Naive thymus-derived CD4-positive, alpha-beta T cell (primary cell): Measurements from ENCODE around the gene FOXN3. TPM values are rescaled to one million over a fixed set of nuclear protein-coding genes. Genes with fewer than 3 reads are reported as not detected.

ENCODE experiments used
- ATAC-seq: fragments of 150-1000 bp; cut with Tn5 transposase; 2 replicates; pipeline ENCODE4 v1.10.0; 2021; ENCODE audit warnings: mild to moderate bottlenecking, moderate library complexity
- CTCF ChIA-PET: fragments of 350-600 bp; sonication (Branson Sonifier 250); formaldehyde crosslinking; loops from one replicate; lab custom pipeline; 2021; ENCODE audit warnings: antibody characterized with exemption; lab: Charles Lee
- POLR2A ChIA-PET: fragments of 350-600 bp; sonication (Branson Sonifier 250); formaldehyde crosslinking; loops from one replicate; lab custom pipeline; 2021; ENCODE audit warnings: antibody characterized with exemption, inconsistent platforms; lab: Charles Lee
- DNase-seq, 9 donors: peaks; one replicate each; pipeline versions ENCODE4 v3.0.0 to v3.0.0-alpha.2; 2020 to 2022; ENCODE audit warnings: mixed read lengths in 1 of 9
- H3K27ac ChIP-seq: one replicate; pipeline ENCODE4 v1.7.0; 2013; ENCODE audit warnings: mild to moderate bottlenecking, low read depth, low read length, moderate library complexity
- H3K27me3 ChIP-seq, 2 donors: one replicate each; pipeline ENCODE4 v1.7.0; 2013; ENCODE audit warnings: low read length in 2 of 2, mild to moderate bottlenecking in 2 of 2, moderate library complexity in 2 of 2; ENCODE audit not compliant: control insufficient read depth in 2 of 2, insufficient read depth in 2 of 2
- H3K36me3 ChIP-seq, 3 experiments: 1 replicate in 2 of 3; 2 replicates in 1 of 3; pipeline ENCODE4 v1.7.0; 2013; ENCODE audit warnings: low read length in 3 of 3, mild to moderate bottlenecking in 3 of 3, moderate library complexity in 1 of 3; ENCODE audit not compliant: insufficient read depth in 3 of 3, control insufficient read depth in 2 of 3
- H3K4me1 ChIP-seq, 2 donors: one replicate each; pipeline ENCODE4 v1.7.0; 2013; ENCODE audit warnings: low read length in 2 of 2, mild to moderate bottlenecking in 2 of 2, moderate library complexity in 1 of 2; ENCODE audit not compliant: control insufficient read depth in 2 of 2, insufficient read depth in 2 of 2
- H3K4me3 ChIP-seq: 2 replicates; pipeline ENCODE4 v1.7.0; 2013; ENCODE audit warnings: mild to moderate bottlenecking, low read length
- H3K9me3 ChIP-seq, 3 experiments: 1 replicate in 2 of 3; 2 replicates in 1 of 3; pipeline ENCODE4 v1.7.0; 2013; ENCODE audit warnings: low read length in 3 of 3; ENCODE audit not compliant: control insufficient read depth in 2 of 3
- H3K27ac Mint-ChIP-seq, 9 donors: one replicate each; pipeline ENCODE4 v1.8.0; 2020 to 2022; ENCODE audit warnings: mixed read lengths in 9 of 9, mild to moderate bottlenecking in 8 of 9, moderate library complexity in 5 of 9, inconsistent platforms in 2 of 9
- H3K27me3 Mint-ChIP-seq, 5 donors: one replicate each; pipeline ENCODE4 v1.8.0; 2021 to 2022; ENCODE audit warnings: mixed read lengths in 5 of 5, mild to moderate bottlenecking in 1 of 5
- H3K36me3 Mint-ChIP-seq, 5 donors: one replicate each; pipeline ENCODE4 v1.8.0; 2020 to 2022; ENCODE audit warnings: mixed read lengths in 5 of 5, mild to moderate bottlenecking in 3 of 5, inconsistent platforms in 1 of 5
- H3K4me1 Mint-ChIP-seq, 7 donors: one replicate each; pipeline ENCODE4 v1.8.0; 2020 to 2022; ENCODE audit warnings: mixed read lengths in 7 of 7, mild to moderate bottlenecking in 3 of 7, inconsistent platforms in 1 of 7
- H3K4me3 Mint-ChIP-seq, 10 donors: one replicate each; pipeline ENCODE4 v1.8.0; 2020 to 2022; ENCODE audit warnings: mild to moderate bottlenecking in 10 of 10, mixed read lengths in 10 of 10, moderate library complexity in 6 of 10, inconsistent platforms in 2 of 10
- H3K9me3 Mint-ChIP-seq, 11 donors: one replicate each; pipeline ENCODE4 v1.8.0; 2020 to 2022; ENCODE audit warnings: mixed read lengths in 11 of 11, mild to moderate bottlenecking in 4 of 11, inconsistent platforms in 1 of 11, moderate library complexity in 1 of 11
- intact Hi-C, 2 donors: fragments of 100-400 bp; cut with micrococcal nuclease; formaldehyde crosslinking; loops; one replicate each; pipeline ENCODE4 v1.15.1; 2023
- polyA plus RNA-seq, 2 donors: library from polyadenylated mRNA; unstranded; fragments of 300-500 nt; fragmentation: Illumina TruSeq; gene quantifications; one replicate each; pipeline ENCODE4 v1.2.3, GENCODE V29; 2021
- total RNA-seq, 6 experiments: library from RNA in 5 of 6; stranded (reverse) in 5 of 6; gene quantifications; 1 replicate in 5 of 6; 2 replicates in 1 of 6; pipeline ENCODE4 v1.2.3 and lab custom pipeline; 2021 to 2026

Gene FOXN3
- total and polyA plus RNA-seq, 7 experiments from 2014 or later, result 103 to 192 (median 149) TPM

DNA sequence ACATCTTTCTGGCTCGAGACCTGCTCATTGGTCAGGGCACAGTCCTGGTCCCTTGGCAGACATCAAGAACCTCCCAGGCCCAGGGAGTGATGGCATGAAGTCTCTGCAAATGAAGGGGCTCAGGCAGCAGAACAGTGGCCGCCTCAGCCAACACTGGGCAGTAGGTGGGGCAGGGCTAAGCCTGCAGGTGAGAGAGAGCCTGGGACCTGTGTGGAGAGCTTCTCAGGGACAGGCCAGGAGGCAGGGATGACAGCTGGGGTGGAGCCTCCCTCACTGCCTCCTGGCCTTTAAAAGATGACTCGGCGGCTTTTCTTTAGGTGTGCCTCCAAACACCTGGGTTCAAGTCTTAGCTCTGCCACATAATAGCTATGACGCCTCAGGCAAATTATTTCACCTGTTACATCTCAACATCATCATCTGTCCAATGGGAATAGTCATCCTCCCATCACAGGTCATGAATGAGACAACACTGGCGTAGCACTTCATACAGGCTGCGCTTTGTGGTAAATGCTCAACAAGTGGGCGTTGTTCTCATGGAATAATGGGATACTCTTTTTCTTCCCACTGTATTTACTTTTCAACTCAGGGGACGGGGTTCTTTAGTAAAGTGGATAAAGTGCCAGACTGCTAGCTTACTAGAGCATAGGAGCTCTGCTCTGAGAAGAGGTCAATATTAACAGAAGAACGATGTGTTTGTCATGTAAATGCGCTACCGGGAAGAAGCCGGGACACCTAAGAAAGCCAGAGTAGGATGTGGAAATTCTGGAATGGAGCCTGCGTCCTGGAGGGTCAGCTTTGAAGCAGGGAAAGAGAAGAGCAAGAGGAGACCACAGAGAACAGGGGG lies 277.4 kb downstream of the FOXN3 start:
- intact Hi-C loops, result no loop called here
- ChIA-PET POLR2A (no interaction called here), CTCF (no interaction called here)
- Mint-ChIP-seq H3K4me1 (peaks cover 0 to 7% (median 2%) of the 10 kb centered on the region in 7 donors), H3K27ac (no peak overlapping the region), H3K36me3 (peaks cover 0 to 11% (median 7%) of the 10 kb centered on the region in 5 donors), H3K27me3 (peaks cover 0 to 15% (median 0%) of the 10 kb centered on the region in 5 donors), H3K4me3 (no peak overlapping the region), H3K9me3 (peaks cover 0 to 32% (median 23%) of the 10 kb centered on the region in 11 donors)
- ATAC-seq (no peak), DNase-seq (no peak)
- Histone ChIP-seq H3K4me1 (no peaks in the 10 kb centered on the region), H3K27ac (no peak overlapping the region), H3K4me3 (no peak overlapping the region), H3K36me3 (no peaks in the 10 kb centered on the region), H3K27me3 (no peaks in the 10 kb centered on the region), H3K9me3 (peaks cover 0 to 5% (median 0%) of the 10 kb centered on the region in 3 experiments)

- H3K27ac ChIP-seq, result no peak overlapping the region
- H3K4me3 Mint-ChIP-seq, result no peak overlapping the region
- H3K36me3 Mint-ChIP-seq, result peaks cover 0 to 11% (median 7%) of the 10 kb centered on the region in 5 donors
- H3K9me3 Mint-ChIP-seq, result peaks cover 0 to 37% (median 23%) of the 10 kb centered on the region in 11 donors
- ATAC-seq, result no peak
- no peak for DNase-seq
- H3K4me1 ChIP-seq, result no peaks in the 10 kb centered on the region
- peaks cover 0 to 7% (median 2%) of the 10 kb centered on the region in 7 donors for H3K4me1 Mint-ChIP-seq
- H3K27me3 ChIP-seq, result no peaks in the 10 kb centered on the region
- H3K4me3 ChIP-seq, result no peak overlapping the region
- H3K27ac Mint-ChIP-seq, result no peak overlapping the region
- intact Hi-C loops, result no loop called here
- POLR2A ChIA-PET, result no interaction called here
- H3K27me3 Mint-ChIP-seq, result peaks cover 0 to 12% (median 0%) of the 10 kb centered on the region in 5 donors
- H3K36me3 ChIP-seq, result no peaks in the 10 kb centered on the region
- CTCF ChIA-PET, result no interaction called here
- peaks cover 0 to 5% (median 0%) of the 10 kb centered on the region in 3 experiments for H3K9me3 ChIP-seq
Measured at GRCh38 chr14:89138846-89139245, 278.2 kb downstream of the FOXN3 start.

- DNase-seq (no peak), ATAC-seq (peak; percentile 71)
- intact Hi-C loops, result no loop called here
- H3K36me3 Mint-ChIP-seq, result peaks cover 0 to 11% (median 7%) of the 10 kb centered on the region in 5 donors
- Histone ChIP-seq H3K4me3 (no peak overlapping the region), H3K9me3 (peaks cover 0 to 5% (median 0%) of the 10 kb centered on the region in 3 experiments), H3K4me1 (no peaks in the 10 kb centered on the region), H3K27me3 (no peaks in the 10 kb centered on the region), H3K36me3 (no peaks in the 10 kb centered on the region), H3K27ac (no peak overlapping the region)
- ChIA-PET POLR2A (no interaction called here), CTCF (interaction anchor here (0.6 kb wide), 1 partner anchor 1250 kb away, joined by 3 read pairs; no protein-coding TSS in a partner anchor)
- no peak overlapping the region for H3K4me3 Mint-ChIP-seq
- H3K27me3 Mint-ChIP-seq, result peaks cover 0 to 17% (median 0%) of the 10 kb centered on the region in 5 donors
- peaks cover 0 to 37% (median 23%) of the 10 kb centered on the region in 11 donors for H3K9me3 Mint-ChIP-seq
- H3K27ac Mint-ChIP-seq, result no peak overlapping the region
- H3K4me1 Mint-ChIP-seq, result peaks cover 0 to 7% (median 2%) of the 10 kb centered on the region in 7 donors
Measured at GRCh38 chr14:89137526-89138163, 279.4 kb downstream of the FOXN3 start.

- intact Hi-C loops, result no loop called here
- peaks cover 0 to 17% (median 2%) of the 10 kb centered on the region in 5 donors for H3K27me3 Mint-ChIP-seq
- H3K27ac ChIP-seq, result no peak overlapping the region
- H3K9me3 Mint-ChIP-seq, result peaks cover 0 to 37% (median 23%) of the 10 kb centered on the region in 11 donors
- ATAC-seq (no peak), DNase-seq (no peak)
- H3K9me3 ChIP-seq, result peaks cover 0 to 5% (median 0%) of the 10 kb centered on the region in 3 experiments
- H3K4me3 Mint-ChIP-seq, result no peak overlapping the region
- H3K4me1 ChIP-seq, result no peaks in the 10 kb centered on the region
- CTCF ChIA-PET, result no interaction called here
- H3K27me3 ChIP-seq, result no peaks in the 10 kb centered on the region
- POLR2A ChIA-PET, result no interaction called here
- peaks cover 0 to 7% (median 2%) of the 10 kb centered on the region in 7 donors for H3K4me1 Mint-ChIP-seq
- H3K4me3 ChIP-seq, result no peak overlapping the region
- H3K36me3 ChIP-seq, result no peaks in the 10 kb centered on the region
- H3K27ac Mint-ChIP-seq, result no peak overlapping the region
- H3K36me3 Mint-ChIP-seq, result peaks cover 0 to 11% (median 7%) of the 10 kb centered on the region in 5 donors
Measured at GRCh38 chr14:89136587-89136986, 280.4 kb downstream of the FOXN3 start.

- ChIA-PET CTCF (no interaction called here), POLR2A (no interaction called here)
- H3K4me3 ChIP-seq, result no peak overlapping the region
- no peak overlapping the region for H3K27ac ChIP-seq
- H3K9me3 ChIP-seq, result peaks cover 0 to 5% (median 0%) of the 10 kb centered on the region in 3 experiments
- H3K27ac Mint-ChIP-seq, result no peak overlapping the region
- no peaks in the 10 kb centered on the region for H3K4me1 Mint-ChIP-seq
- H3K27me3 ChIP-seq, result no peaks in the 10 kb centered on the region
- no peak overlapping the region for H3K4me3 Mint-ChIP-seq
- no peak for DNase-seq
- H3K36me3 ChIP-seq, result no peaks in the 10 kb centered on the region
- intact Hi-C loops, result no loop called here
- peaks cover 0 to 11% (median 7%) of the 10 kb centered on the region in 5 donors for H3K36me3 Mint-ChIP-seq
- peaks cover 0 to 37% (median 21%) of the 10 kb centered on the region in 11 donors for H3K9me3 Mint-ChIP-seq
- H3K4me1 ChIP-seq, result no peaks in the 10 kb centered on the region
- peaks cover 0 to 13% (median 2%) of the 10 kb centered on the region in 5 donors for H3K27me3 Mint-ChIP-seq
- no peak for ATAC-seq
Measured at GRCh38 chr14:89134640-89135039, 282.4 kb downstream of the FOXN3 start.

DNA sequence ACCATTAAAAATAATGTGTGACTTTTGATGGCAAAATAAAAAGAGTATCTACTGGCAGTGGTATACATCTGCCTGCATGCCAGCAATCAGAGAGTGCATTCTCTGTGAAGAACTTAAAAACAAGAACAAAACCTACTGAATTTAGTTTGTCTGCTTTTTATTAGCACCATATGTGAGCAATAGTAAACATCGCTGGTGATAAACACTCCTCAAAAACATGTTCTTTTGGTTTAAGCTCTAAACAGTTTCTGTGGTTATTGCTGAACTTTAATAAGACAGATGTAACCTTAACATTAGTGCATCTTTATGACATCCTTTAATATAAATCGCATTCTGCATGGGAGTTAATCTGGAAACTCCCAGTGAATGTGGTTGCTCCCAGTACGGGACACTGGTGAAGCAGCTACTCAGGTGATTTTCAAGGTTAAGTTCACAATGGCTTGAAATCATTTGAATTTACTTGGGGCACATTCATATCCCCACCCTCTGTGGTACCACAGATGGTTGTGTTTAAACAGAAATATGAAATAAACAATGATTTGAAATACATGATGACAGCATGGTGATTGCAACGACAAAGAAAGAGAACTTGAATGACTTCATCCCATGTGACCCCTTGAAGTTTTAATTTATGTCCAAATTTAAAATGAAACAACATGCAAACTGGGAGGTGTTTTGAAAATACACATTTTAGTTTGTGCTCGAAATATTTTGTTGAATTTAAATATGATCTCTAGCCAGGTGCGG lies 285.9 kb downstream of the FOXN3 start:
- H3K36me3 ChIP-seq, result no peaks in the 10 kb centered on the region
- DNase-seq (no peak), ATAC-seq (no peak)
- H3K4me3 ChIP-seq, result no peak overlapping the region
- no peak overlapping the region for H3K27ac ChIP-seq
- no peaks in the 10 kb centered on the region for H3K9me3 ChIP-seq
- H3K27me3 ChIP-seq, result no peaks in the 10 kb centered on the region
- Mint-ChIP-seq H3K9me3 (peaks cover 0 to 20% (median 10%) of the 10 kb centered on the region in 11 donors), H3K36me3 (peaks cover 0 to 6% (median 3%) of the 10 kb centered on the region in 5 donors), H3K4me1 (no peaks in the 10 kb centered on the region), H3K27ac (no peak overlapping the region), H3K27me3 (peaks cover 0 to 9% (median 2%) of the 10 kb centered on the region in 5 donors), H3K4me3 (no peak overlapping the region)
- H3K4me1 ChIP-seq, result no peaks in the 10 kb centered on the region
- ChIA-PET CTCF (no interaction called here), POLR2A (no interaction called here)
- intact Hi-C loops, result no loop called here
